EL (cell line): ENCODE results near the gene CENPC.
"Not testable (repeated sequence)": the region's sequence is repeated elsewhere in the genome, so short reads cannot be mapped to it uniquely, and the experiment has no call there.

Experiments used
- DNase-seq: peaks from one replicate; pipeline ENCODE4 v3.0.0-alpha.2; 2016

The CENPC gene, protein sequence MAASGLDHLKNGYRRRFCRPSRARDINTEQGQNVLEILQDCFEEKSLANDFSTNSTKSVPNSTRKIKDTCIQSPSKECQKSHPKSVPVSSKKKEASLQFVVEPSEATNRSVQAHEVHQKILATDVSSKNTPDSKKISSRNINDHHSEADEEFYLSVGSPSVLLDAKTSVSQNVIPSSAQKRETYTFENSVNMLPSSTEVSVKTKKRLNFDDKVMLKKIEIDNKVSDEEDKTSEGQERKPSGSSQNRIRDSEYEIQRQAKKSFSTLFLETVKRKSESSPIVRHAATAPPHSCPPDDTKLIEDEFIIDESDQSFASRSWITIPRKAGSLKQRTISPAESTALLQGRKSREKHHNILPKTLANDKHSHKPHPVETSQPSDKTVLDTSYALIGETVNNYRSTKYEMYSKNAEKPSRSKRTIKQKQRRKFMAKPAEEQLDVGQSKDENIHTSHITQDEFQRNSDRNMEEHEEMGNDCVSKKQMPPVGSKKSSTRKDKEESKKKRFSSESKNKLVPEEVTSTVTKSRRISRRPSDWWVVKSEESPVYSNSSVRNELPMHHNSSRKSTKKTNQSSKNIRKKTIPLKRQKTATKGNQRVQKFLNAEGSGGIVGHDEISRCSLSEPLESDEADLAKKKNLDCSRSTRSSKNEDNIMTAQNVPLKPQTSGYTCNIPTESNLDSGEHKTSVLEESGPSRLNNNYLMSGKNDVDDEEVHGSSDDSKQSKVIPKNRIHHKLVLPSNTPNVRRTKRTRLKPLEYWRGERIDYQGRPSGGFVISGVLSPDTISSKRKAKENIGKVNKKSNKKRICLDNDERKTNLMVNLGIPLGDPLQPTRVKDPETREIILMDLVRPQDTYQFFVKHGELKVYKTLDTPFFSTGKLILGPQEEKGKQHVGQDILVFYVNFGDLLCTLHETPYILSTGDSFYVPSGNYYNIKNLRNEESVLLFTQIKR

DNA sequence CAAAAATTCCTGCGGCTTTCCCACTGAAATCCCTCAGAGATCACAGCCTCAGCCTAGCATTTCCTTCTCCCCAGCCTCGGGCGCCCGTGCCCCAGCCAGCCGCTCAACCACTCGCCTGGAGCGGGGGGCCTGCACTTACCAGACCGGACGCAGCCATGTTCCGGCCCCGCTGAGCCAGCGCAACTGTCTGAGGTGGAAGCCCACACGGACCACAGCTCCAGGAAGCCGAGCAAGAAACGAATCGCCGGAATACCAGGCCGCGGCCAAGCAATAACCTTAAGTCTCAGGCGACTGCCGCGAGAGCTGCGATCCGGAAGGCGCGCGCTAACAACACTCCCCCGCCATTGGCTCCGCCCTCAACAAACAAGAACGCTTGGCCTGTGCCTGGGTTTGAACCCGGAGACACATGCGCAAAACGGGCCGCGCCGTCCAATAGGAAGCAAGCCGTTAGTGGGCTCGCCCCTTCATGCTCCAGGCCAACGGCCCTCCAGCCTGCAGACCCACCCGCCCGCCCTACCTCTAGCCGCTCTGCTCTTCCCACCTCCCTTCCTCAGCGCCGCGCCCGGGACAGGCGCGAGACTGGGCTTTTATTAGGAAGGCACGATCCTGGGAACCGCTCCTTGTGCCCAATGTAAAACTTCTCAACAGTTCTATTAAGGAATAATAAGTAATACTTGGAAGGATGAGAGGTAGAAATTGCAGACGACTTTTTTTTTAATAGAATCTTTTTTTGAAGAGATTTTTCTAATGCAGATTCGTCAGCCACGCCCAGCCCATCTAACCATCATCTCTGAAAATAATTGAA is at the start of gene CENPC:
Gene CENPC, minus strand, starts transcription at position 305 of the 805 bp plus-strand sequence. Its CDS starts 148 bp downstream, at position 157.
- DNase-seq, result peak; percentile 97

DNA sequence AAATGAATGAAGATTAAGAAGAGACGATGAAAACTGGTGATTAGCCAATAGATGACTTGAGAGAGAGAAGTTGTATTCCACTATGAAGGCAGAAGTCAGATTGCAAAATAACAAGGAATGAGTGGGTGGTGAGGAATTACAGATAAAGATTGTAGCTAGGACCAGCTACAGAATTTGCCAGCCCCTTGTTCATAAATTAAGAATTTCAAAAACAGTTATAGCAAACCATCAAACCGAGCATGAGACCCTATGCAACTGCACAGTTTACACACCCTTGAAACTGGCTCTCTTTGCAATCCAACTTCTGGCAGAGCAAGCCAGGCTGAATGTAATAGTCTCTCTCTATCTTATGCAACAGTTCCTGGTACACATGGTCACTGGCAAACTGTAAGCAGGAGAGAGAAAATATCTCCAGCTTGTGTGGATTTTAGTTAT is 48.5 kb upstream of the CENPC start:
- DNase-seq, result no peak

DNA sequence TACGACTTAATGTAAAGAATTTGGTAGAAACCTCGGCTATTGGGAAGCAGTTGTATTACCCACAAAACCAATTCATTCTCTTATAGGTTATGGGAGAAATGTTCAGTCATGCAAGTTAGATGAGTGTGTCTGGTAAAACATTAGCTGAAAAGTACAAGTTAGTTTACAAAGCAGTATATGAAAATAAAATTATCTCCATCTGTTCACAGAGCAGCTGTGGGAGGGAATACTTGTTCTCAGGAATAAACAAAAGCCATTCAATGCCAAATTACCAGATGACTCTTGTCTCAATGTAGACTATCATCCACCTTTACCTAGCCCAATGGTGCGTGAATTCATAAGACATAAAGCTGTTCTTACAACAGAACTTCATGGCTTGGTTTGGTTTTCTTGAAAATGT is 41.9 kb upstream of the CENPC start:
- no peak for DNase-seq

DNA sequence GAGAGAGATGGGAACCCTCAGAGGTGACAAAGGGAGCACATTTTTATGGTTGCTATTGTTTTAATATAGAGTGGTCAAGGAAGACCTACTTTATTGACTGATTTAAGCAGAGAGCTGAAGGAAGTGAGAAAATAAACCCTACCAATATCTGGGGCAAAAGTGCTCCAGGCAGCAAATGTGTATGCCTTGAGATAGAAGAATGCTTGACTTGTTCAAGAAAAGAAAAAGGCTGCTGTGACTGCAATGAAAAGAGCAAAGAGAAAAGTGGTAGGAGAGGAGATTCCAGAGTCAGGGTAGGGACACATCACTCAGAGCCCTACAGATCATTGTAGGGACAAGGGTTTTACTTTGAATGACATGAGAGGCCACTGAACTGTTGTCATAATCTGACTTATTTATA is 39.2 kb upstream of the CENPC start:
- DNase-seq, result no peak

DNA sequence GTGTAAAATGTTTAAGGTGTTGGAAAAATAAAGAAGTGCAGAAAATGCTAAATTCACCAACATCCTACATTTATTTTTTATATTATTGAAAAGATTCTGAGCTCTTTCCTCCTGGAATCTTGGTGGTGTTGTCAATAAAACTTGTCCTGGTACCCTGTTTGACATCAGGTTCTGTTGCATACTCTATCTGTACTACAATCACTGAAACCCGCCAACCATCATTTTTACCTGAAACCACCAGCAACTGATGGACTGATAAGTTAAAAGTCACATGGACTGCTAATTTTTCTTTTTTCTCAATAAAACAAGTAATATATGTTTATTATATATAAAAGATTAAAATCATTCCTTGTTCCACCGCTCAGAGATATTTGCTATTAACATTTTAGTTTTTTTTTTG is 36.6 kb upstream of the CENPC start:
- no peak for DNase-seq

DNA sequence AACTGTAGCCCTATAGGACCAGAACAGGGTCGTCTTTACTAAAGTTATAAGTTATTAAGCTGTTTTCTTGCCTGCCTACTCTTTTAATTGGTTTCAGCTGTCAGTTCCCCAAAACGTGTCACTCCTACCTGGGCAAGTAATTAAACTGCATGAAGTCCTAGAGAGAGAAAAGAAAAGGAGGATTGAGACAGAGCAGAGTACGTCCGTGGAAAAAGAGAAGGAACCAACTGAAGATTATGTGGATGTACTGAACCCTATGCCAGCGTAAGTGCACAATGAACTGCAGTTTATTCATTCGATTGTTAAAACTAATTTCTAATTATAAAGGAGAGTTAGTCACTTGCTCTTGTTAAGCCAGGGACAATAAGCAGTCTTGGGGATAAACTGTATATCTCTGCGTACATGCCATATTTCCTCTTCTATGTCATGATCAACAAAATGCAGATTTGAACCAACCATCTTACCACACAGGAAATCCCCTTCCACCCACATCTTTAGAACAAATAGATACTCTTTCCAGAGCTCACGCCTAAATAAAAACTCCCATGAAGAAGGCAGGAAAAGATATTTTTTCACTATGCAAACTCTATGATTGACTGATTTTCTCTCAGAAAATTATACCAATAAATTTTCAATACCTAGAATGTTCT is 36.0 kb upstream of the CENPC start:
- DNase-seq, result no peak

DNA sequence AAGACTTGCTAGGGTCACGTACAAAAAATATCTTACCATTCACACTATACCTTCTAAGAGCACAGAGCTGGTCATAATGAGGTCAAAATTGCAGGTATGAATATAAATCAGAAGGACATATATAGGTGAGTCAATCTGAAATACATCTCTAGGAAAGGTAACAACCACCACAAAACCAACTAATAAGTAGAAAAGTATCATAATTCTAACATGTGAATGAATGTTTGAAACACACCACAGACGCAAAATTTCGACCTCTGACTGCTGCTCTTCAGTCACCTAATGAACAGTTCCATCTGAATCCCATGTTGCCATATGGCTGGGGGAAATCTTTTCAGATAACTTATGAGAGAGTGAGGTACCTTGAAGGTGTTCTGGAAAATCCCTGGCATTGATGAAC is 35.3 kb upstream of the CENPC start:
- DNase-seq, result no peak

DNA sequence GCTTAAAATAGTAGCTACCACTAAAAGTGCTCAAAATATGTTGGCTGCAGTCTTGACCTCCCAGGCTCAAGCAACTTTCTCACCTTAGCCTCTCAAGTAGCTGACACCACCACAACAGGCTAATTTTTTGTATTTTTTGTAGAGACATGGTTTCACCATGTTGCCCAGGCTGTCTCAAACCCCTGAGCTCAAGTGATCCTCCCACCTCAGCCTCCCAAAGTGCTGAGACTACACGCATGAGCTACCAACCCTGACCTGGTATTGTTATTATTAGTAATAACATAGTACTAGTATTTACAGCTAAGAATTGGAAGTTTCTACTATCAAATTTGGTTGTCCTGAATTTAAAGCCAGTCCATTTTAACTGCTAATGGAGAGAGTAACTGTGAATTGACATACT is 31.2 kb upstream of the CENPC start:
- DNase-seq, result no peak

DNA sequence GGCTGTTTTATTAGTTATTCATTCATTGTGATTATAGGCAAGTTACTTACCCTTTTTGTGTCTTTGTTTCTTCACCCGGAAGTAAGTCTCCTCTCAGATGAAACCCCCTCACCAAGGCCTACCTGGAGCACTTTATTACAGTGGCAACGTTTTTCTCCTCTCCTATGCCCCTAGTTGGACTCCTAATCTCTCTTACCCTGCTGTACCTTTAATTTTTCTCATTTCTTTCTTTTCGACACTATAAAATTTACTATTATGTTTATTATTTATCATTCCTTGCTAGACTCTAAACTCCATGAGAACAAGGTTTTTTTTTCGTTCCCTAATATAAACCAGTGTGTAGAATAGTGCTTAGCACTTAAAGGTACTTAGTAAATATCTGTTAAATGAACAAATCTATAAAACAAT is 30.8 kb upstream of the CENPC start:
- DNase-seq, result no peak

DNA sequence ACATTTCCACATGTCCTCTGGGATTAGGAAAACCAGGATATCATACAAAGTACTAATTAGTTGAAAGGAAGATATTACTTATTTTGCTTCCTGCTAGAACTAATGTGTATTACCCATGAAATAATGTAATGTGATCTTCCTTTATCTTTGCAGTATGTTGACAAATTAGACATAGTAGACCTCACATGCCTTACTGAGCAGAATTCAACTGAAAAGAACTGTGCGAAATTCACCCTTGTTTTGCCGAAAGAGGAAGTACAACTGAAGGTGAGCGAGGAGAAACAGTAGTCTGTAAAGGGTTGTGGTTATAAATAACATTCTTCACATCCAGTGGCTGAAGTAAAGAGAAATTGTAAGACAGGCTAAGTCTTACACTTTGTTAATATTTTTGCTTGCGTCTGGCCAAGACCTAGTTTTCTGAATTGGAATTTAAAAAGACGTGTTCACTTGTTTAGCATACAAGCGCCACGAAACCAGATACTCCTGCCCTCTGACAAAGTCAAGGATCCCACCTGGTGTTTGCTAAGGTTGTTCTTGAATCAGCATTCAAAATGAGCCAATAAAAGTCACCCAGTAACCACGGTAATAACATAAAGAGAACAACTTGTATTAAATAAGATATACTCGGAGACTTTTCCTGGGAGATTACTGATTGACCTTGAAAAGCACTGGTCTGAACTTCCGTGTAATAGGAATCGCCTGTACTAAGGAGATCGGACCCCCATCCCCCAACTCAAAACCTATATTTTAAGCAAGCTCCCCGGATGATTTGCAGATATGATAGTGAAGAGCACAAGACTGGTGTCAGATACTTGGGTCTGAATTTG is 30.1 kb upstream of the CENPC start:
- DNase-seq, result no peak

DNA sequence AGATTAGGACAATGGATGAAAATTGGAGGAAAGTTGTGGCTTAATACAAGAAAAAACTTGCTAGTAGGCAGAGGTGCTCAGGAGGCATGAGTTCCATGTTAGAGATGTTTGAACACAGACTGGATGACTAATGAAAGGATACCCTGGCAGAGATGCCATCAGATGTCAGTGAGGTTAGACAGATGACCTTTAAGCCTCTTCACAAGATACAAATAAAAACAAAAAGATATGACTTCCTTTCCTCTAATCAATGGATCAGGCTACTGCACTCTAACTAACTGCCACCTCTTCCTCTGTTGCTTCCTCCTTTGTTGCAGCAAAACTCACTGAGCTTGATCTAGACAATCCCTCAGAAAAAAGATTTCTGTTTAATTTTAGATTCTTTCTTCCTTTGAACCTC is 27.9 kb upstream of the CENPC start:
- no peak for DNase-seq

DNA sequence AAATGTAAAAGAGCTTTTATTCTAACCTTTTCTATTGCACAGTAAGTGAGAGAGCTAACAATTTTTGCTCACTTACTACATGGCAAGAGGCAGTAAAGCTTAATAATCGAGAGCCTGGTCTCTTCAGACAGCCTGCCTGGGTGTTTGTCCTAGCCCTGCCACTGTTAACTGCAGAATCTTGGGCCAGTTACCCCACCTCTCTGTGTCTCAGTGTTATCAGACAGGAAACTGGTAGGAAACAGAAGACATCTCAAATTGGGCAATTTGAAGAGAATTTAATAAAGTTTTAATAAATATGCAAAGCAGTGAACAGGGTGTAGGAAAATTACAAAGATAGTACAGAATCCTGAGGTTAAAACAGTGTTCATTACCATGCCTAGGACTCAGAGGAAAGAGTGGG is 26.7 kb upstream of the CENPC start:
- no peak for DNase-seq

DNA sequence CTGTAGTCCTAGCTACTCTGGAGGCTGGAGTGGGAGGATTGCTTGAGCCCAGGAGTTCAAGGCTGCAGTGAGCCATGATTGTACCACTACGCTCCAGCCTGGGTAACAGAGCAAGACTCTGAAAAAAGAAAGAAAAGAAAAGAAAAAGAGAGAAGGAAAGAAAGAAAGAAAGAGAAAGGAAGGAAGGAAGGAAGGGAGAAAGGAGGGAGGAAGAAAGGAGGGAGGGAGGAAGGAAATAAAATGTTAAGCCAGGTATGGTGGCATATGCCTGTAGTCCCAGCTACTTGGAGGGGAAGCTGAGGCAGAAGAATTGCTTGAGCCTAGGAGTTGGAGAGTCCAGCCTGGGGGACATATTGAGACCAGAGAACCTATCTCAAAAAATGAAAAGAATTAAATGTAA is 25.2 kb upstream of the CENPC start:
- DNase-seq, result no peak

DNA sequence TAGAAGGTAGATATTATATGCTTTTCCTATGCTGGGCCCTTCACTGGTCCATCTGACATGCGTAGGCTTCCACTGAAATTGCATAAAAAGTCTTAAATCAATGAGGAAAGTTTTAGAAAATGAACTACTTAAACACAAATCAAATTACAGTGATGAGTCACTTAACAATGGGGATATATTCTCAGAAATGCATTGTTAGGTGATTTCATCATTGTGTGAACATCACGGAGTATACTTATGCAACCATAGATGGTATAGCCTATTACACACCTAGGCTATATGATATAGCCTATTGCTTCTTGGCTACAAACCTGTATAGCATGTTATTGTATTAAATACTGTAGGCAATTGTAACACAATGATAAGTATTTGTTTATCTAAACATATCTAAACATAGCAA is 23.5 kb upstream of the CENPC start:
- DNase-seq, result peak; percentile 2

DNA sequence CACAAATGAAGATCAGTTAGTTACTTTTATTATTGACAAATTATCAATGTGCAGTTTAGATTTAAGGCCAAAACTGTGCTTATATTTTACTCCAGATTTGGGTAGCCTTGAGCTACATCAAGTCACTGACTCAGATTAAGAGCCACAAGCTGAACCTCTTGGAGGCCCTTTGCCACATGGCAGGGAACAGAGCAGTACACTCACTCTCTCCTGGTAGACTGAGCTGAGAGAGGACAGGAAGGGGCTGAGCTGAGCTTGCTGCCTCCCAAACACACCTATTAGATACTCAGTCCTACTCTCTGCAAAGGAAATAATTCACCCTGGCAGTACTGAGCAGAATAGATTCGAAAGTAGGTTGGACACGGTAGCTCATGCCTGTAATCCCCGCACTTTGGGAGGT is 21.0 kb upstream of the CENPC start:
- DNase-seq, result no peak

DNA sequence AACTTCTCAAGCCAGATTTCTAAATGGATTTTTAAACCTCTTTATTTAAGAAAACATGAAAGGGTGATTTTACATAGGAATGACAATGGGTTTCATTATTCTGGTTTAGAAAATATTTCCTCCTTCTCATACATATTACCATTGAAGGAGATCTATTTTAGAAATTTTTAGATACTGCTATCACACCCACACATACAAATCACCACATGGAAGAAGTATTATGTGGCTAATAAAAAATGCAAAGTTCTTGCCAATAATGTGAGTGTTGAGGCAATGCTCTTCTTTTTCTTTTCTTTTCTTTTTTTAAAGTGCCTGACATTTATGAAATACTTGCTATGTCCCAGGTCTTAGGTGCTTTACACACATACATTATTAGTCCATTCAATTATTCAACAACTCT is 20.0 kb upstream of the CENPC start:
- no peak for DNase-seq

DNA sequence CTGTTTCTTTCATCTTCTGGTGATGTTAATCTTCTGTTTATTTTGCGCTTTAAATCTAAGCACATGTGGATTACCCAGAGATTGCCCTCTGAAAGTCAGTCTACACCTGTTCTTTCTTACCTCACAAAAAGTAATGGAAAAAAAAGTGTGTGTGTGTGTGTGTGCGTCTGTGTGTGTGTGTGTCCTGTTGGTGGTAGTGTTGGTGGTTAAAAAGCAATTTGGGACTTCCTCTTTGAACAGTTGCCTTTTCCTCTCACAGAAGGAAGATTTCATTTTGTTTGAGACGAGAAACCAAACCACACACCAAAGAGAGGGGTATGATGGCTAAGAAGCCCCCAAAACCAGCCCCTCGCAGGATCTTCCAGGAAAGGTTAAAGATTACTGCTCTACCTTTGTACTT is 13.2 kb upstream of the CENPC start, which contains the start of gene STAP1:
Gene STAP1, plus strand, starts transcription at position 235 of the 400 bp plus-strand sequence. Its CDS starts 83 bp downstream, at position 318.
- DNase-seq, result no peak

DNA sequence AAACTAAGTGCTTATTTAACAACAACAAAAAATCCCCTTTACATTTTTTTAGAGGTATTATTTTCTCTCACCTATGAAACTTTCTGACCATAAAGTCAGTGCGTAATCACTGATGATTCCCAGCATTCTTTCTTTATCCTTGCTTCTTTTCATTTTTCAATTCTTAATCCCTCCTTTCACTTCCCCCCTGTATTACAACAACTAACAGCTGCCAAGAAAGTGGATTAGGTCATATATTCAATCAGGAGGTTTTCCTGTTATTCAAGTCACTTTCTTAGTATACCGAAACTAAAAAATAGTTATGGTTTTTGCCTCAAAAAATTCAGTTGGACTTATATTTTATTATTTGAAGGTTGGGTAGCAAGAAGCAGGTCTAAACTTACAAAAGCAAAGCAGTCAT is 11.1 kb upstream of the CENPC start:
- DNase-seq, result no peak

DNA sequence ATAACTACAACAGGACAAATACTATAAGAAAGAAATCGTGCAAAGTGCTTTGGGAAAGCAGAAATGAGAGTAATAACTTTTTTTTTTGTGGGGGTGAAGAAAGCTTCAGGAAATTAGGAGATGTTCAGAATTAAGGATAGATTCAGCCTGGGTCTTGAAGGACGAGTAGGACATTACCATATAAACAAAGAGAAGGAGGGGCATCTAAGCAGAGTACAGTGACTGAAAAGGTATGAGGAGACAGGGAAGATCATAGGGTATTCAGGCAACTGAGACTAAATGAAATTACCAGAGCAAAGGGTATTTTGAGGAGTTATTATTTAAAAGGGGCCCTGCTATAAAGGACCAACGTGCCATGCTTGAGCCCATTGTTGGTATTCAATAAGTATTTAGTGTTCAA is 10.1 kb upstream of the CENPC start:
- no peak for DNase-seq

DNA sequence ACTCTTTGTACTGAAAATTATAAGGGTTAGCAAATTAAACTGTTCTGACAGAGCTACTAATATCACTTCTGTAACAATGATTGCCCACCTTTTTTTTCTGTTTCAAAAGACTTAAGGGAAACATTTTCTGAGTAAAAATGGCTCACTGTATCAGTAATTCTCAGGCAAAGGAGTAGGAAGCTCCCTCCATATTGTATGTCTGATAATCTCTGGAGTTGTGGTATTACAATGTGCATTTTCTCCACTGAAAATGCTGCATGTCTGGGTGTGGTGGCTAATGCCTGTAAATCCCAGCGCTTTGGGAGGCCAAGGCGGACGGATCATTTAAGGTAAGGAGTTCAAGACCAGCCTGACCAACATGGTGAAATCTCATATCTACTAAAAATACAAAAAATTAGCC is 8.8 kb upstream of the CENPC start:
- DNase-seq, result no peak

DNA sequence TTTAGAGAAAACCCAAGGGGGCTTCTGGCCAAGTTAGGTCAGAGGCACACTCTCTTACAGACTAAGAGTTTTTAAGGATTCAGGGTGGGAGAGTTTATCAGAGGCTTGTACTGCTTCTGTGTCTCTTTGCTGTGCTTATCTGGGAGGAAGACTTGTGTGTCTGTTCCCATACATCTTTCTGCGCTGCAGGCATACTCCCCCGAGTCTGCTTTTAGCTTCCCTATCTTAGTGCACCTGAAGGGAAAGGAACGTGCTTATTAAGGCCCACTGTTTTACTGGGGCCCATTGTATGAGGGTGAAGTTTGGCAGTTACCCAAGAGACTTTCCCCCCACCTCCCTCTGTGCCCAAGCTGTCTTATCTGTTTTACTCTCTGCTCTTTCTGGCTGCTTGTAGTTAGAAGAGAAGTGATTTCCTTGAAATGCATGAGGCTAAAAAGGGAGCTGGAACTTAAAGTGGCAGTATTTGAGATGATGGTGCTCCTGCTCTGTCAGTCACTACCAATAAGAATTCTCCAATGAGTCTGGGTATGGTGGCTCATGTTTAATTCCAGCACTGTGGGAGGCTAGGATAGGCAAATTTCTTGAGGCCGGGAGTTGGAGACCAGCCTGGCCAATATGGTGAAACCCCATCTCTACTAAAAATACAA is 7.0 kb upstream of the CENPC start:
- not testable (repeated sequence) for DNase-seq
